K562 (cell line): ENCODE measurements around the gene KCNAB2. TPM values are rescaled to one million over a fixed set of nuclear protein-coding genes. Genes with fewer than 3 reads are reported as not detected.

ENCODE experiments used
- ATAC-seq: fragments of 200-7000 bp; cut with Tn5 transposase; 3 replicates; pipeline ENCODE4 v1.9.1; 2020; ENCODE audit warnings: moderate library complexity
- BruUV-seq: library from RNA; stranded (reverse); fragments of 400-500 nt; replicated peaks from 2 replicates; lab custom pipeline; 2021; lab: Mats Ljungman, UMichigan
- CTCF ChIA-PET: fragments of 300-600 bp; formaldehyde crosslinking; extraction: SDS; loops from one replicate; lab custom pipeline; 2021; ENCODE audit warnings: low intra/inter-chr PET ratio; lab: Yijun Ruan, JAX
- POLR2A ChIA-PET: fragments of 300-600, 350-650 bp; sonication (Branson Sonifier 250); formaldehyde crosslinking; extraction: SDS; loops from one replicate; lab custom pipeline; 2021; ENCODE audit warnings: antibody characterized with exemption, inconsistent platforms; lab: Yijun Ruan, JAX
- DNase-seq, 4 experiments: peaks; one replicate each; pipeline versions ENCODE4 v3.0.0 to v3.0.0-alpha.2; 2011 to 2018; ENCODE audit warnings: low spot score in 3 of 4, mixed read lengths in 3 of 4; ENCODE audit errors: extremely low read depth in 1 of 4
- FAIRE-seq: peaks from 2 replicates; lab custom pipeline; 2011; peaks lifted over from hg19 to GRCh38; lab: Jason Lieb, UNC
- H2AFZ ChIP-seq: 2 replicates; pipeline ENCODE4 v1.6.0; 2011; ENCODE audit warnings: low read depth, low read length, control low read depth, inconsistent platforms
- H3K27ac ChIP-seq: fragments of 200-600 bp; 3 replicates; pipeline ENCODE4 v1.8.0; 2011; ENCODE audit warnings: low read depth, mild to moderate bottlenecking, control low read depth, inconsistent platforms, low read length, moderate library complexity, mixed read lengths; ENCODE audit errors: extremely low read depth
- H3K27me3 ChIP-seq, 2 experiments: fragments of 300-600 bp in 1 of 2; 2 replicates in 1 of 2; 3 replicates in 1 of 2; pipeline versions ENCODE4 v1.6.0 to v1.8.0; 2011; ENCODE audit warnings: inconsistent platforms in 2 of 2, low read length in 2 of 2, mild to moderate bottlenecking in 1 of 2, mixed read lengths in 1 of 2, moderate library complexity in 1 of 2; ENCODE audit not compliant: control insufficient read depth in 2 of 2, insufficient read depth in 2 of 2
- H3K36me3 ChIP-seq: fragments of 300-600 bp; 3 replicates; pipeline ENCODE4 v1.8.0; 2011; ENCODE audit warnings: mild to moderate bottlenecking, low read length, inconsistent platforms; ENCODE audit not compliant: control insufficient read depth, insufficient read depth
- H3K4me1 ChIP-seq, 2 experiments: fragments of 200-600 bp in 1 of 2; replicated peaks in 1 of 2; 2 replicates in 1 of 2; 3 replicates in 1 of 2; pipeline versions ENCODE4 v1.5.1 to v1.8.0; 2011; ENCODE audit warnings: inconsistent platforms in 2 of 2, low read length in 2 of 2, mild to moderate bottlenecking in 1 of 2, mixed read lengths in 1 of 2, moderate library complexity in 1 of 2; ENCODE audit not compliant: control insufficient read depth in 2 of 2, insufficient read depth in 2 of 2
- H3K4me2 ChIP-seq: 2 replicates; pipeline ENCODE4 v1.6.1; 2011; ENCODE audit warnings: low read length, control low read depth, inconsistent platforms, mixed read lengths; ENCODE audit not compliant: insufficient read depth
- H3K4me3 ChIP-seq: fragments of 200-600 bp; sonication (generic), shearing (Covaris generic); 2 replicates; pipeline ENCODE4 v1.5.1; 2016; ENCODE audit warnings: control low read depth, inconsistent platforms
- H3K79me2 ChIP-seq: fragments of 200-600 bp; 3 replicates; pipeline ENCODE4 v1.8.0; 2011; ENCODE audit warnings: low read length, inconsistent platforms; ENCODE audit not compliant: control insufficient read depth, insufficient read depth
- H3K9ac ChIP-seq, 2 experiments: 2 replicates each; pipeline versions ENCODE4 v1.6.0 to v1.6.1; 2011; ENCODE audit warnings: low read depth in 2 of 2, low read length in 2 of 2, control low read depth in 1 of 2, inconsistent platforms in 1 of 2, mild to moderate bottlenecking in 1 of 2, mixed read lengths in 1 of 2; ENCODE audit not compliant: insufficient read depth in 1 of 2
- H3K9me1 ChIP-seq: one replicate; pipeline ENCODE4 v1.6.0; 2011; ENCODE audit warnings: inconsistent platforms, mild to moderate bottlenecking, low read length, moderate library complexity; ENCODE audit not compliant: control insufficient read depth, insufficient read depth
- H3K9me3 ChIP-seq: replicated peaks from 2 replicates; pipeline ENCODE4 v1.5.1; 2011; ENCODE audit warnings: low read depth, low read length, inconsistent platforms; ENCODE audit not compliant: control insufficient read depth, insufficient read depth
- H4K20me1 ChIP-seq: replicated peaks from 2 replicates; pipeline ENCODE4 v1.6.1; 2011; ENCODE audit warnings: low read length, inconsistent platforms, mixed read lengths; ENCODE audit not compliant: control insufficient read depth, insufficient read depth
- BACH1 ChIP-seq: fragments of 200-800 bp; sonication (Bioruptor generic); IDR thresholded peaks from 2 replicates; pipeline ENCODE4 v1.6.1; 2016; ENCODE audit warnings: missing genetic modification characterization, missing compliant biosample characterization
- COPS2 ChIP-seq: fragments of 450-650 bp; conservative IDR thresholded peaks from 2 replicates; pipeline ENCODE4 v1.6.1; 2016; ENCODE audit warnings: mild to moderate bottlenecking, moderate library complexity
- ETS2 ChIP-seq: IDR thresholded peaks from 2 replicates; pipeline ENCODE4 v1.6.1; 2016; ENCODE audit warnings: borderline replicate concordance, missing genetic modification characterization, mild to moderate bottlenecking, moderate library complexity, missing compliant biosample characterization; ENCODE audit not compliant: poor library complexity, severe bottlenecking
- ETV6 ChIP-seq, 3 experiments: fragments of 150-350 bp in 1 of 3; sonication (generic) in 1 of 3; formaldehyde crosslinking in 1 of 3; IDR thresholded peaks; 2 replicates each; pipeline versions ENCODE4 v1.6.1 to v1.8.0; 2014 to 2022; ENCODE audit warnings: borderline replicate concordance in 2 of 3, low read depth in 2 of 3, antibody characterized with exemption in 1 of 3, low read length in 1 of 3, mild to moderate bottlenecking in 1 of 3, missing genetic modification reagents in 1 of 3
- HDAC8 ChIP-seq: fragments of 450-650 bp; IDR thresholded peaks from 2 replicates; pipeline ENCODE4 v1.6.1; 2016; ENCODE audit warnings: mild to moderate bottlenecking, missing genetic modification characterization, moderate library complexity, missing compliant biosample characterization
- NCOA2 ChIP-seq, 2 experiments: fragments of 450-650 bp; IDR thresholded peaks; 2 replicates each; pipeline ENCODE4 v1.6.1; 2018; ENCODE audit warnings: mild to moderate bottlenecking in 2 of 2, moderate library complexity in 1 of 2; ENCODE audit not compliant: partially characterized antibody in 2 of 2
- PYGO2 ChIP-seq: fragments of 450-650 bp; IDR thresholded peaks from 2 replicates; pipeline ENCODE4 v1.6.1; 2016; ENCODE audit warnings: mild to moderate bottlenecking, missing genetic modification characterization, moderate library complexity, missing compliant biosample characterization
- RBM15 ChIP-seq: fragments of 200-400 bp; formaldehyde crosslinking; IDR thresholded peaks from 2 replicates; pipeline ENCODE4 v1.6.1; 2018; ENCODE audit warnings: mild to moderate bottlenecking, low read length, moderate library complexity; ENCODE audit not compliant: insufficient read depth
- SIN3A ChIP-seq, 2 experiments: fragments of 150-350 bp in 1 of 2; IDR thresholded peaks; 2 replicates each; pipeline ENCODE4 v1.6.1; 2011 to 2016; ENCODE audit warnings: borderline replicate concordance in 2 of 2, low read depth in 2 of 2, low read length in 2 of 2, mild to moderate bottlenecking in 2 of 2, moderate library complexity in 2 of 2; ENCODE audit not compliant: control insufficient read depth in 1 of 2
- ZBTB1 ChIP-seq: sonication (generic); formaldehyde crosslinking; IDR thresholded peaks from 2 replicates; pipeline ENCODE4 v1.8.1; 2023; ENCODE audit warnings: missing genetic modification reagents, low read depth, mild to moderate bottlenecking, borderline replicate concordance
- ZNF232 ChIP-seq: sonication (generic); formaldehyde crosslinking; IDR thresholded peaks from 2 replicates; pipeline ENCODE4 v1.8.0; 2022; ENCODE audit warnings: mild to moderate bottlenecking, missing genetic modification reagents
- ZNF764 ChIP-seq: fragments of 250-450 bp; sonication (Bioruptor Pico); IDR thresholded peaks from 2 replicates; pipeline ENCODE4 v1.4.0; 2020; ENCODE audit warnings: low read depth, mild to moderate bottlenecking, moderate library complexity
- WGBS: fragments of 100-300 bp; shearing (Covaris generic); methylation state at CpG from one replicate; pipeline ENCODE4 v1.1.6; 2016; ENCODE audit warnings: low coverage, mixed read lengths; ENCODE audit not compliant: insufficient coverage; ENCODE audit errors: missing lambda C conversion rate; 5-methylcytosine and 5-hydroxymethylcytosine counted together
- in situ Hi-C: fragments of 300-500 bp; cut with MboI; formaldehyde crosslinking; loops from 4 replicates; pipeline ENCODE4 v1.15.0; 2018; ENCODE audit warnings: inconsistent platforms, mixed read lengths
- intact Hi-C: fragments of 100-400 bp; cut with micrococcal nuclease; formaldehyde crosslinking; loops from 2 replicates; pipeline ENCODE4 v1.14.2; 2022
- polyA plus RNA-seq, 8 experiments: library from polyadenylated mRNA; depleted of rRNA in 4 of 8; stranded (reverse) in 5 of 8; unstranded in 3 of 8; fragments of >200 nt; fragmentation: Nextera tagmentation in 2 of 8; fragmentation: Illumina TruSeq in 1 of 8; extraction: Ambion mirVana in 2 of 8; extraction: Trizol in 1 of 8; gene quantifications; 2 replicates each; pipeline versions ENCODE4 v1.2.1 to v1.2.3, GENCODE V29; 2011 to 2014; ENCODE audit warnings: inconsistent platforms in 1 of 8, missing spikeins in 1 of 8
- total RNA-seq, 7 experiments: library from RNA; depleted of rRNA in 6 of 7; stranded (reverse); fragments of >200 nt in 6 of 7; fragmentation: Illumina TruSeq in 2 of 7; extraction: Trizol in 2 of 7; gene quantifications; 2 replicates each; pipeline versions ENCODE4 v1.2.1 to v1.2.3, GENCODE V29; 2011 to 2021; ENCODE audit warnings: low replicate concordance in 1 of 7
- TF ChIP-seq, protein P1 (sequence below): fragments of 250-450 bp; sonication (Bioruptor Pico); IDR thresholded peaks from 2 replicates; pipeline ENCODE4 v1.8.0; 2022; ENCODE audit warnings: moderate library complexity, mild to moderate bottlenecking, inconsistent platforms

Gene KCNAB2
- total and polyA plus RNA-seq, 9 of the 15 experiments (the other 6 are each of a cell fraction or from before 2014, with no cell fraction given): 1.8 to 15.8 (median 7.1) TPM

- peaks cover 78 to 88% of the 10 kb centered on the region in 2 experiments for H3K27me3 ChIP-seq
- POLR2A ChIA-PET: interaction anchor here (0.6 to 2.0 kb wide), 6 partner anchors 9 to 127 kb away, joined by 4 to 6 read pairs (median 4); no protein-coding TSS in a partner anchor
- FAIRE-seq: no peak
These were observed 39.2 kb downstream of the KCNAB2 start for GRCh38 chr1:6084781-6085495.

GRCh38 chr1:6085666-6086065 lies 40.0 kb downstream of the KCNAB2 start:
- no peaks in the 10 kb centered on the region for H3K9me1 ChIP-seq
- no peak overlapping the region for H3K9ac ChIP-seq
- H3K27ac ChIP-seq: no peak overlapping the region
- H3K4me1 ChIP-seq: peaks cover 0 to 24% of the 10 kb centered on the region in 2 experiments; a peak in 1 of 5 replicates
- BruUV-seq: no TSS peak
- H3K9me3 ChIP-seq: no peaks in the 10 kb centered on the region
- in situ Hi-C loops: no loop called here
- peaks cover 53% of the 10 kb centered on the region for H4K20me1 ChIP-seq
- WGBS: 21% methylated on average over 13 of the region's 13 CpGs
- H3K4me3 ChIP-seq: no peak overlapping the region
- FAIRE-seq (no peak), ATAC-seq (no peak), DNase-seq (no peak)
- no peak for TF ChIP-seq HDAC8
- TF ChIP-seq ETS2: no peak
- no peak for TF ChIP-seq ZBTB1
- no peak for TF ChIP-seq SIN3A (IDR thresholded peaks at IDR 0.05; ENCODE audit: borderline replicate concordance in 2 of 2, control insufficient read depth in 1 of 2, low read depth in 2 of 2, low read length in 2 of 2)
- TF ChIP-seq, protein P1, sequence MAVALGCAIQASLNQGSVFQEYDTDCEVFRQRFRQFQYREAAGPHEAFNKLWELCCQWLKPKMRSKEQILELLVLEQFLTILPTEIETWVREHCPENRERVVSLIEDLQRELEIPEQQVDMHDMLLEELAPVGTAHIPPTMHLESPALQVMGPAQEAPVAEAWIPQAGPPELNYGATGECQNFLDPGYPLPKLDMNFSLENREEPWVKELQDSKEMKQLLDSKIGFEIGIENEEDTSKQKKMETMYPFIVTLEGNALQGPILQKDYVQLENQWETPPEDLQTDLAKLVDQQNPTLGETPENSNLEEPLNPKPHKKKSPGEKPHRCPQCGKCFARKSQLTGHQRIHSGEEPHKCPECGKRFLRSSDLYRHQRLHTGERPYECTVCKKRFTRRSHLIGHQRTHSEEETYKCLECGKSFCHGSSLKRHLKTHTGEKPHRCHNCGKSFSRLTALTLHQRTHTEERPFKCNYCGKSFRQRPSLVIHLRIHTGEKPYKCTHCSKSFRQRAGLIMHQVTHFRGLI (CRISPR knock-in tag): no peak
- TF ChIP-seq ETV6 (IDR thresholded peaks at IDR 0.05; ENCODE audit: borderline replicate concordance in 1 of 2, low read depth in 2 of 2, low read length in 1 of 2): no peak
- no peak for TF ChIP-seq ETV6 (CRISPR knock-in tag; IDR thresholded peaks at IDR 0.05; ENCODE audit: borderline replicate concordance)
- TF ChIP-seq ZNF764 (CRISPR knock-in tag): no peak
- no peak for TF ChIP-seq PYGO2 (tag)
- no peak for TF ChIP-seq NCOA2 (IDR thresholded peaks at IDR 0.05; ENCODE audit: partially characterized antibody in 2 of 2)
- H3K79me2 ChIP-seq: no peaks in the 10 kb centered on the region
- intact Hi-C loops: no loop called here
- ChIA-PET POLR2A (interaction anchor here (0.9 to 2.0 kb wide), 2 partner anchors 8 to 18 kb away, joined by 4 read pairs; no protein-coding TSS in a partner anchor), CTCF (no interaction called here)
- no peak overlapping the region for H2AFZ ChIP-seq
- H3K4me2 ChIP-seq: no peak overlapping the region
- H3K36me3 ChIP-seq: no peaks in the 10 kb centered on the region
- peaks cover 78 to 88% of the 10 kb centered on the region in 2 experiments for H3K27me3 ChIP-seq

More at GRCh38 chr1:6084781-6085495, 39.2 kb downstream of the KCNAB2 start:
- Histone ChIP-seq H3K4me1 (peaks cover 0 to 17% of the 10 kb centered on the region in 2 experiments; a peak in 1 of 5 replicates), H4K20me1 (peaks cover 50% of the 10 kb centered on the region), H3K36me3 (no peaks in the 10 kb centered on the region), H3K4me3 (no peak overlapping the region), H3K79me2 (no peaks in the 10 kb centered on the region), H3K27ac (no peak overlapping the region), H3K9ac (no peak overlapping the region; a peak in 1 of 4 replicates), H3K4me2 (no peak overlapping the region), H3K9me3 (no peaks in the 10 kb centered on the region), H2AFZ (no peak overlapping the region), H3K9me1 (no peaks in the 10 kb centered on the region)
- no peak for ATAC-seq
- DNase-seq: no peak
- in situ Hi-C loops: no loop called here
- WGBS: 15% methylated on average over 18 of the region's 18 CpGs
- TF ChIP-seq RBM15 (no peak), COPS2 (no peak), ZNF232 (CRISPR knock-in tag) (no peak), BACH1 (tag) (no peak)
- CTCF ChIA-PET: no interaction called here
- no TSS peak for BruUV-seq
- intact Hi-C loops: no loop called here
